Measurements from ENCODE around the gene SSBP3.

SSBP3 gene

GRCh38 chr1:54372978-54373377 is 33.2 kb downstream of the SSBP3 start:
- no peak overlapping the region for H3K4me3 ChIP-seq (ENCODE audit: low read depth, low read length)
- no peak for TF ChIP-seq CTCF (conservative IDR thresholded peaks at IDR 0.05; ENCODE audit: low read depth, low read length)
- no peak for DNase-seq (ENCODE audit: low read depth)

- no peak for TF ChIP-seq CTCF (conservative IDR thresholded peaks at IDR 0.05; ENCODE audit: low read depth, low read length)
- no peak for DNase-seq (ENCODE audit: low read depth)
- no peak overlapping the region for H3K4me3 ChIP-seq (ENCODE audit: low read depth, low read length)
Observed at GRCh38 chr1:54371942-54372275, 34.3 kb downstream of the SSBP3 start.

GRCh38 chr1:54371038-54371941 is 34.9 kb downstream of the SSBP3 start:
- no peak for TF ChIP-seq CTCF (conservative IDR thresholded peaks at IDR 0.05; ENCODE audit: low read depth, low read length)
- no peak overlapping the region for H3K4me3 ChIP-seq (ENCODE audit: low read depth, low read length)
- DNase-seq (ENCODE audit: low read depth) = no peak

- TF ChIP-seq CTCF (conservative IDR thresholded peaks at IDR 0.05; ENCODE audit: low read depth, low read length) = no peak
- DNase-seq (ENCODE audit: low read depth) = no peak
- H3K4me3 ChIP-seq (ENCODE audit: low read depth, low read length) = no peak overlapping the region
Observed at GRCh38 chr1:54370287-54370989, 35.8 kb downstream of the SSBP3 start.

- H3K4me3 ChIP-seq (ENCODE audit: low read depth, low read length) = no peak overlapping the region
- TF ChIP-seq CTCF (conservative IDR thresholded peaks at IDR 0.05; ENCODE audit: low read depth, low read length) = no peak
- DNase-seq (ENCODE audit: low read depth) = no peak
Observed at GRCh38 chr1:54367613-54368012, 38.6 kb downstream of the SSBP3 start.

GRCh38 chr1:54365847-54366246 is 40.3 kb downstream of the SSBP3 start:
- no peak overlapping the region for H3K4me3 ChIP-seq (ENCODE audit: low read depth, low read length)
- DNase-seq (ENCODE audit: low read depth) = no peak
- TF ChIP-seq CTCF (conservative IDR thresholded peaks at IDR 0.05; ENCODE audit: low read depth, low read length) = no peak
